ENCODE measurements around the gene ITGB8. TPM values are rescaled to one million over a fixed set of nuclear protein-coding genes. Genes with fewer than 3 reads are reported as not detected.

Gene ITGB8
- total RNA-seq, 2 donors from 2014 or later, result 6.5 to 7.6 TPM

DNA sequence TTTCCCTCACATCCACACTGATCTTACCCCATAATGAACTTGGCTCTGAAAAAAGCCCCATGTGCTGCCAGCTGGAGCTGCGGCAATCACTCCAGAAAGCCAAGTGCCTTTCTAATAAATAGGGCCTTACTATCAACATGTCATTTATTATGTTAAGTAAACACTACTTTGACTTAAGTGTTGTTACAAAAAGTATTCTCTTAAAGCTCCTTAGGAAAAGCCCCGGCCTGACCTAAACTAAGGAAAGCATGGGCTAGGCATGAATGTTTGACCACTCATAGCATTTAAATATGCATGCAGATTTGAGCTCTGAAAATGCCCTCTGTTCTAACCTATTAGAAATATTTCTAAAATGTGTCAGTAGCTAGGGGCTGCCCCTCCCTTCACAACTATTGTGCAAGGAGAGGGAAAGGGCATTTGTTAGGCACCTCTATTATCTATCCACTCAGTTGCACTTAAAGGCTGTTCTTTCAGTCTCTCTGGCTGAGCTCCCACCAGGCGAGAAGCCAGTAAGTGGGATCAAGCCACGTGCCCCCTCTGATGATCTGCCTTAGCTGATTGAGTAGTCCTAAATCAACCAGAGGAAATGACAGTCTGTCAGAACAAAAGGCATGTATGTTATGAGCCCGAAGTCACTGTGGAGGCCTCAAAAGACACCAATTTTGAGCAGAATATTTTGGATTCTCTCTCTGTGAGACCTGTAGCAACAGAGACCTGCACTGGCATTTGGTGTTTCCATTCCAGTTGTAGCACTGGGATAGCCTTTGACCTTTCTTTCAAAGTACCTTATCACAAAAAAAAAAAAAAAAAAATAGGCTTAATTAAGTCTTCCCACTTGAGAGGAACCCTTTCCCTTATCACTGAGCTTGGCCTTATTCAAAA is 77.1 kb downstream of the ITGB8 start:
- H3K9me3 ChIP-seq (ENCODE audit: control insufficient read depth, low read length), result no peaks in the 10 kb centered on the region
- H3K4me3 ChIP-seq (ENCODE audit: low read length), result no peak overlapping the region
- no peaks in the 10 kb centered on the region for H3K27me3 ChIP-seq (ENCODE audit: control insufficient read depth, insufficient read depth, low read length, poor library complexity, severe bottlenecking)
- H3K9ac ChIP-seq (ENCODE audit: extremely low read depth, low read length, poor library complexity, severe bottlenecking), result no peak overlapping the region
- peaks cover 14% of the 10 kb centered on the region for H3K36me3 Mint-ChIP-seq (ENCODE audit: low read depth)
- peaks cover 8% of the 10 kb centered on the region for H3K4me1 ChIP-seq (ENCODE audit: control insufficient read depth, insufficient read depth, low read length)
- 62 to 79% methylated on average over 4 to 5 of the region's 5 CpGs for WGBS, 2 experiments (ENCODE audit: insufficient coverage in 1 of 2, insufficient read length in 1 of 2)
- TF ChIP-seq, protein P1, sequence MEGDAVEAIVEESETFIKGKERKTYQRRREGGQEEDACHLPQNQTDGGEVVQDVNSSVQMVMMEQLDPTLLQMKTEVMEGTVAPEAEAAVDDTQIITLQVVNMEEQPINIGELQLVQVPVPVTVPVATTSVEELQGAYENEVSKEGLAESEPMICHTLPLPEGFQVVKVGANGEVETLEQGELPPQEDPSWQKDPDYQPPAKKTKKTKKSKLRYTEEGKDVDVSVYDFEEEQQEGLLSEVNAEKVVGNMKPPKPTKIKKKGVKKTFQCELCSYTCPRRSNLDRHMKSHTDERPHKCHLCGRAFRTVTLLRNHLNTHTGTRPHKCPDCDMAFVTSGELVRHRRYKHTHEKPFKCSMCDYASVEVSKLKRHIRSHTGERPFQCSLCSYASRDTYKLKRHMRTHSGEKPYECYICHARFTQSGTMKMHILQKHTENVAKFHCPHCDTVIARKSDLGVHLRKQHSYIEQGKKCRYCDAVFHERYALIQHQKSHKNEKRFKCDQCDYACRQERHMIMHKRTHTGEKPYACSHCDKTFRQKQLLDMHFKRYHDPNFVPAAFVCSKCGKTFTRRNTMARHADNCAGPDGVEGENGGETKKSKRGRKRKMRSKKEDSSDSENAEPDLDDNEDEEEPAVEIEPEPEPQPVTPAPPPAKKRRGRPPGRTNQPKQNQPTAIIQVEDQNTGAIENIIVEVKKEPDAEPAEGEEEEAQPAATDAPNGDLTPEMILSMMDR (conservative IDR thresholded peaks at IDR 0.05), result no peak
- no peak overlapping the region for H3K27ac Mint-ChIP-seq
- H3K27me3 Mint-ChIP-seq (ENCODE audit: insufficient read depth), result no peaks in the 10 kb centered on the region
- no peak overlapping the region for H3K4me3 Mint-ChIP-seq
- H3K27ac ChIP-seq (ENCODE audit: low read depth, low read length), result no peak overlapping the region
- DNase-seq, result peak; percentile 50
- H3K4me1 Mint-ChIP-seq, result peaks cover 17% of the 10 kb centered on the region
- no peaks in the 10 kb centered on the region for H3K9me3 Mint-ChIP-seq
- no peaks in the 10 kb centered on the region for H3K36me3 ChIP-seq (ENCODE audit: control insufficient read depth, insufficient read depth, low read length)

DNA sequence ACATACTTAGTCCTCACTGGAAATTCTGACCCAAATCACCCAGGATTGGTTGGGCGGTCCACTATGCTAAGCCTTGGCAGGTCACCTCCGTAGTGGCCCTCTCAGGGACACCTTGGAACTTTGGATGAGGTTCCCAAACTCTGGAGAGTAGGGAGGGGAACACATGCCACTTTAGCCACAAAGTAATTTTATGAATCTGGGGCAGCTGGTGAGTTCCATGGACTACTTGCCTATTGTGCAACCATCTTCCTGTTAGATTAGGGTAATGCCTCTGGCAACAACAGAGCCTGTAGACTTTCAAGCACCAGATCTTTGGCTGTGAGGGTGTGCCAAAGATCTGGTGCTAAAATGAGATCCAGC is 77.7 kb downstream of the ITGB8 start:
- Histone ChIP-seq H3K27me3 (ENCODE audit: control insufficient read depth, insufficient read depth, low read length, poor library complexity, severe bottlenecking) (no peaks in the 10 kb centered on the region), H3K36me3 (ENCODE audit: control insufficient read depth, insufficient read depth, low read length) (no peaks in the 10 kb centered on the region), H3K4me3 (ENCODE audit: low read length) (no peak overlapping the region), H3K9ac (ENCODE audit: extremely low read depth, low read length, poor library complexity, severe bottlenecking) (no peak overlapping the region), H3K27ac (ENCODE audit: low read depth, low read length) (no peak overlapping the region), H3K4me1 (ENCODE audit: control insufficient read depth, insufficient read depth, low read length) (peaks cover 8% of the 10 kb centered on the region), H3K9me3 (ENCODE audit: control insufficient read depth, low read length) (no peaks in the 10 kb centered on the region)
- 92% methylated on average over 2 of the region's 2 CpGs; no CpG with 5 or more reads in 1 of the 2 experiments for WGBS, 2 experiments (ENCODE audit: insufficient coverage in 1 of 2, insufficient read length in 1 of 2)
- Mint-ChIP-seq H3K4me3 (no peak overlapping the region), H3K27me3 (ENCODE audit: insufficient read depth) (no peaks in the 10 kb centered on the region), H3K27ac (no peak overlapping the region), H3K4me1 (peaks cover 17% of the 10 kb centered on the region), H3K9me3 (no peaks in the 10 kb centered on the region), H3K36me3 (ENCODE audit: low read depth) (peaks cover 14% of the 10 kb centered on the region)
- TF ChIP-seq, protein P1 (conservative IDR thresholded peaks at IDR 0.05), result no peak
- no peak for DNase-seq

DNA sequence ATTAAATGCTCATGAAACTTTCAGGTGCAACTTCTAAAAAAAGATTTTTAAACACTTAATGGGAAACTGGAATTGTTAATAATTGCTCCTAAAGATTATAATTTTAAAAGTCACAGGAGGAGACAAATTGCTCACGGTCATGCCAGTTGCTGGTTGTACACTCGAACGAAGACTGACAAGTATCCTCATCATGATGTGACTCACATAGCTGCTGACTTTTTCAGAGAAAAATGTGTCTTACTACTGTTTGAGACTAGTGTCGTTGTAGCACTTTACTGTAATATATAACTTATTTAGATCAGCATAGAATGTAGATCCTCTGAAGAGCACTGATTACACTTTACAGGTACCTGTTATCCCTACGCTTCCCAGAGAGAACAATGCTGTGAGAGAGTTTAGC is 79.3 kb downstream of the ITGB8 start:
- Histone ChIP-seq H3K9ac (ENCODE audit: extremely low read depth, low read length, poor library complexity, severe bottlenecking) (no peak overlapping the region), H3K36me3 (ENCODE audit: control insufficient read depth, insufficient read depth, low read length) (no peaks in the 10 kb centered on the region), H3K27ac (ENCODE audit: low read depth, low read length) (no peak overlapping the region), H3K9me3 (ENCODE audit: control insufficient read depth, low read length) (no peaks in the 10 kb centered on the region), H3K4me3 (ENCODE audit: low read length) (no peak overlapping the region), H3K27me3 (ENCODE audit: control insufficient read depth, insufficient read depth, low read length, poor library complexity, severe bottlenecking) (no peaks in the 10 kb centered on the region), H3K4me1 (ENCODE audit: control insufficient read depth, insufficient read depth, low read length) (peaks cover 8% of the 10 kb centered on the region)
- Mint-ChIP-seq H3K27me3 (ENCODE audit: insufficient read depth) (no peaks in the 10 kb centered on the region), H3K27ac (no peak overlapping the region), H3K4me1 (peaks cover 17% of the 10 kb centered on the region), H3K36me3 (ENCODE audit: low read depth) (peaks cover 10% of the 10 kb centered on the region), H3K4me3 (no peak overlapping the region), H3K9me3 (no peaks in the 10 kb centered on the region)
- no peak for DNase-seq
- TF ChIP-seq, protein P1 (conservative IDR thresholded peaks at IDR 0.05), result no peak
- WGBS, 2 experiments (ENCODE audit: insufficient coverage in 1 of 2, insufficient read length in 1 of 2), result 98 to 100% methylated on average over 4 to 5 of the region's 5 CpGs
